Type B pancreatic cell (in vitro differentiated cells): Measurements from ENCODE around the gene CHRNA1. TPM values are rescaled to one million over a fixed set of nuclear protein-coding genes. Genes with fewer than 3 reads are reported as not detected.

ENCODE experiments used
- DNase-seq: peaks from one replicate; pipeline ENCODE4 v3.0.0; 2021; ENCODE audit warnings: mixed read lengths; ENCODE audit not compliant: unreplicated experiment; ENCODE audit errors: extremely low spot score
- H3K27ac Mint-ChIP-seq: 2 replicates; pipeline ENCODE4 v1.8.0; 2021; ENCODE audit warnings: mild to moderate bottlenecking, mixed read lengths
- H3K27me3 Mint-ChIP-seq: 2 replicates; pipeline ENCODE4 v1.8.0; 2021; ENCODE audit warnings: mixed read lengths
- H3K36me3 Mint-ChIP-seq: 2 replicates; pipeline ENCODE4 v1.8.0; 2021; ENCODE audit warnings: mixed read lengths
- H3K4me1 Mint-ChIP-seq: one replicate; pipeline ENCODE4 v1.8.0; 2021; ENCODE audit warnings: mixed read lengths; ENCODE audit not compliant: unreplicated experiment
- H3K4me3 Mint-ChIP-seq: 2 replicates; pipeline ENCODE4 v1.8.0; 2021; ENCODE audit warnings: mild to moderate bottlenecking, mixed read lengths
- H3K9me3 Mint-ChIP-seq: 2 replicates; pipeline ENCODE4 v1.8.0; 2021; ENCODE audit warnings: mixed read lengths
- long read RNA-seq: library from polyadenylated mRNA; unstranded; transcript quantifications from one replicate; pipeline ENCODE4 v2.0.0, GENCODE V29; 2020
- total RNA-seq: library from RNA; stranded (reverse); gene quantifications from 2 replicates; pipeline ENCODE4 v1.2.1, GENCODE V29; 2021; ENCODE audit warnings: low replicate concordance
- TF ChIP-seq, protein P1 (sequence below): fragments of 200-600 bp; sonication (generic); conservative IDR thresholded peaks from 2 replicates; pipeline ENCODE4 v1.5.0; 2021; ENCODE audit warnings: antibody characterized with exemption, mild to moderate bottlenecking

Gene CHRNA1
- total RNA-seq = 0.19 and 1.1 TPM in 2 replicates
- long read RNA-seq = 0 reads

DNA sequence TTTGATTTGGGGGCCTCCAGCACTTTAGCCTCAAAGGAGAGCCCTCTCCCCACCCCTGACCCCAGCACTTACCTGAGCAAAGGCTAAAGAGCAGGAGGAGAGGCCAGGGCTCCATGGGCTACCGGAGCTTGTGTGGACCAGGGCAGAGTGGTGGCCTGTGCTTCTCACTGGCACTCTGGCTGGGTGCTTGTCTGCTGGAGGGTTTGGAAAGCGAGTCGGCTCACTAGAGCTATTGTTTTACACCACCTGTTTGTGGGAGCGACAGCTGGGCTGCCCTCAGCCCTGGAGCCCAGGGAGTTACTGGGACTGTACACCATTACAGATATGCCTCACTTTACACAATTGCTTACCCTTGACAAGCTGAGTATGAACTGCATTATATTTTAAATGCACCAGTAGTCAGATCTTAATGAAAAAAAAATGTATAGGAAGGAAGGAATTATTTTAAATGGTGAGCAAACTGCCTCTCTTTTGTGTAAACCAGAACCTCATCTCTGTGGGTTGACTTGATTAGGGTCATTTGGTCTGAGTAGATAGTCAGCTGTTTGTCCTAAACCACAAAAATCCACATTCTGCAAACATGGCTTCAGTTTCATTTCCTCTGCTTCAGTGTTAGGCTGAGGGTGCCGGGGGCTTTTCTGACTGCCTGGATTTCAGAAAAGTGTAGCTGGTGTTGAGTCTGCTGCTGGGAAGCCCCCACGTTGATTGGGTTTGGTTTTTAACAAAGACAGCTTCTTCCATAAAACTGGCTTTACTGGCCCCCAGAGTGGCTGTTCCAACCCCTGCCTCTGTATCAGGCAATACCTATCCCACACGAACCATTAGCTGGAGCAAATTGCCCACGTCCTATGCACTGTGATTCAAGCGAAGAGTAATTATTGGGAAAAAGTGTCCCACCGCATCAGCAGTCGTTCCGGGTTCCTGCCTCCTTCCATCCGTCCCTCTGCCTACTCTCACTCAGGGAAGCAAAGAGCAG, at the start of gene CHRNA1:
Gene CHRNA1, minus strand, starts transcription at position 193 of the 976 bp plus-strand sequence. Its CDS starts 78 bp downstream, at position 115.
- Mint-ChIP-seq H3K4me1 (peaks cover 21% of the 10 kb centered on the region), H3K9me3 (no peaks in the 10 kb centered on the region), H3K36me3 (no peaks in the 10 kb centered on the region), H3K27ac (no peak within 1 kb of the TSS), H3K27me3 (peaks cover 3% of the 10 kb centered on the region), H3K4me3 (no peak within 1 kb of the TSS)
- no peak for DNase-seq
- TF ChIP-seq, protein P1, sequence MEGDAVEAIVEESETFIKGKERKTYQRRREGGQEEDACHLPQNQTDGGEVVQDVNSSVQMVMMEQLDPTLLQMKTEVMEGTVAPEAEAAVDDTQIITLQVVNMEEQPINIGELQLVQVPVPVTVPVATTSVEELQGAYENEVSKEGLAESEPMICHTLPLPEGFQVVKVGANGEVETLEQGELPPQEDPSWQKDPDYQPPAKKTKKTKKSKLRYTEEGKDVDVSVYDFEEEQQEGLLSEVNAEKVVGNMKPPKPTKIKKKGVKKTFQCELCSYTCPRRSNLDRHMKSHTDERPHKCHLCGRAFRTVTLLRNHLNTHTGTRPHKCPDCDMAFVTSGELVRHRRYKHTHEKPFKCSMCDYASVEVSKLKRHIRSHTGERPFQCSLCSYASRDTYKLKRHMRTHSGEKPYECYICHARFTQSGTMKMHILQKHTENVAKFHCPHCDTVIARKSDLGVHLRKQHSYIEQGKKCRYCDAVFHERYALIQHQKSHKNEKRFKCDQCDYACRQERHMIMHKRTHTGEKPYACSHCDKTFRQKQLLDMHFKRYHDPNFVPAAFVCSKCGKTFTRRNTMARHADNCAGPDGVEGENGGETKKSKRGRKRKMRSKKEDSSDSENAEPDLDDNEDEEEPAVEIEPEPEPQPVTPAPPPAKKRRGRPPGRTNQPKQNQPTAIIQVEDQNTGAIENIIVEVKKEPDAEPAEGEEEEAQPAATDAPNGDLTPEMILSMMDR = no peak

DNA sequence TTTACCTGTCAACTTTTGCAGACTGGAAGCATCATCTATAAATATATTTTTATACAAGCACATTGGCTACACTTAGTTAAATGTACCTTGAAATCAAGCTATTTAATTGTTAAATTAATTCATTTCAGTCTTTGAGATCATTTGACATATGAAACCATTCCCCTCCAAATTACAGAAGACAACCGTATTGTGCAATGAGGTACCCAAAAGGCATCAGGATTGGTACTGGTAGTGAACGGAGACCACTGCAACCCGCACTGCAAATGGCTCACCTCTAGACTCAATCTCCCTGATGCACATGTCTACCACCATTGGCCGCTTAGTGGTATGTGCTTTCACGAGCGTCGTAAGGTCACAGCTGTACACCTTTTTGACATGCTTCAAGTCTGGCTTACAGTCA, 47.8 kb upstream of the CHRNA1 start:
- Mint-ChIP-seq H3K27ac (no peak overlapping the region), H3K4me1 (peaks cover 5% of the 10 kb centered on the region), H3K9me3 (no peaks in the 10 kb centered on the region), H3K4me3 (no peak overlapping the region), H3K27me3 (no peaks in the 10 kb centered on the region), H3K36me3 (peaks cover 9% of the 10 kb centered on the region)
- TF ChIP-seq, protein P1 = no peak
- no peak for DNase-seq

DNA sequence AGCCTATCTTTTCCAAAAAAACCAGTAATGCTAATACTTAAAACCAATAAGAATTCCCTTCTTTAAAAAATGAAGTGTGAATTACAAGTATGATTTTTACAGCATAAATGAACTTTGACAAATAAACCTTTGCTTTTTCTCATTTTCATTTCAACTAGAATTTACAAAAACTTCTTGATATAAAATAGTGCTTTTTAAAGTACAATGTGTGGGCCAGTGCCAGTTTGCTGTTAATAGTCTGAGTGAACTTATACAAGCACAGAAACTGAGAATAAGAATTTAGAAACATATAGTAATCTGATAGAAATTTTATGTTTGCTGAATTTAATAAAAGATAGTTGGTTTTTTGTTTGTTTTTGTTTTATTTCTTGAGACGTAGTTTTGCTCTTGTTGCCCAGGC, 43.7 kb upstream of the CHRNA1 start:
- TF ChIP-seq, protein P1 = no peak
- Mint-ChIP-seq H3K9me3 (no peaks in the 10 kb centered on the region), H3K4me1 (peaks cover 12% of the 10 kb centered on the region), H3K4me3 (no peak overlapping the region), H3K27ac (no peak overlapping the region), H3K36me3 (peaks cover 17% of the 10 kb centered on the region), H3K27me3 (no peaks in the 10 kb centered on the region)
- DNase-seq = no peak

DNA sequence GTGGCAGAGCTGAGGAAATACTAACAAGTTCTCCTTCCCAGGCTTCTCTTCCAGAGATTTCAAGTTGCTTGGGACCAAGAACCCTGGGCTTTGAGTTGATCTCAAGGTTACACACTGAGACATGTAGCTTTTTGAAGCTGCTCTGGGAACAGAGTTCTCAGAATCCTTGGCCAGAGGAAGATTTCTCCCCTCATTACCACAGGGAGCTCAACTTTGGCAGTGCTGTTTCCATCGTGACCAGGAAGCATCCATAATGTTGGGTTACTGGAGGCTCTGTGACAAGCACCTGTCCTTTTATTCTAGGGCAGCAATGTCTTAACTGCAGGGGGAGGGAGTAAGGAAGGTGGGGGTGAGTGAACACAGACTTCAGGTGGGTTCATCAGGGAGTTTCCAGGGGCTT, 41.5 kb upstream of the CHRNA1 start:
- no peak for DNase-seq
- Mint-ChIP-seq H3K27ac (no peak overlapping the region), H3K9me3 (no peaks in the 10 kb centered on the region), H3K36me3 (peaks cover 22% of the 10 kb centered on the region), H3K4me1 (peaks cover 12% of the 10 kb centered on the region), H3K4me3 (no peak overlapping the region), H3K27me3 (no peaks in the 10 kb centered on the region)
- TF ChIP-seq, protein P1 = no peak

DNA sequence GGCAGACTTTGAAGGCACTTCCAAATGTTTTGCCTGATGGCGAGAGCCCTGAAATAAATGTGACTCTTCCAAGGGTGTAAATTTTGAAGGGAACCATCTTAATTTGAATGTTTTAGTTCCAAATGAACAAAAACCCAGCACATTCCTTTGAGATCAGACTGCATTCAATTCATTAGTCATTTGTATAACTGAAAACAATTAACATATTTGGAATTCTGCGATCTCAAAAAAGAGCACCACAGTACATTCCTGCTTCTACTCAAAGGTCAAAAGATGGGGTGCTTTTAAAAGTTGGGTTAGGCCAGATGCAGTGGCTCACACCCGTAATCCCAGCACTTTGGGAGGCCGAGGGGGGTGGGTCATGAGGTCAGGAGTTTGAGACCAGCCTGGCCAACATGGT, 38.2 kb upstream of the CHRNA1 start:
- Mint-ChIP-seq H3K36me3 (peaks cover 32% of the 10 kb centered on the region), H3K4me3 (no peak overlapping the region)
- TF ChIP-seq, protein P1 = no peak

More for the DNA sequence above, 38.2 kb upstream of the CHRNA1 start:
- no peaks in the 10 kb centered on the region for H3K27me3 Mint-ChIP-seq
- DNase-seq = no peak
- H3K4me1 Mint-ChIP-seq = peaks cover 19% of the 10 kb centered on the region
- no peaks in the 10 kb centered on the region for H3K9me3 Mint-ChIP-seq
- H3K27ac Mint-ChIP-seq = no peak overlapping the region
